ENCODE results near the gene WDR86. TPM values are rescaled to one million over a fixed set of nuclear protein-coding genes. Genes with fewer than 3 reads are reported as not detected.

Gene WDR86, protein sequence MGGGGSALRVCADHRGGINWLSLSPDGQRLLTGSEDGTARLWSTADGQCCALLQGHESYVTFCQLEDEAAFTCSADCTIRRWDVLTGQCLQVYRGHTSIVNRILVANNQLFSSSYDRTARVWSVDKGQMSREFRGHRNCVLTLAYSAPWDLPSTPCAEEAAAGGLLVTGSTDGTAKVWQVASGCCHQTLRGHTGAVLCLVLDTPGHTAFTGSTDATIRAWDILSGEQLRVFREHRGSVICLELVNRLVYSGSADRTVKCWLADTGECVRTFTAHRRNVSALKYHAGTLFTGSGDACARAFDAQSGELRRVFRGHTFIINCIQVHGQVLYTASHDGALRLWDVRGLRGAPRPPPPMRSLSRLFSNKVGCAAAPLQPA
- polyA plus RNA-seq (2013, experiment 1 of 2): 8.7 TPM
- polyA plus RNA-seq (2013, experiment 2 of 2): 10.9 TPM

GRCh38 chr7:151409667-151410404, at the start of gene WDR86:
WDR86 (minus strand) TSS chr7:151410038; CDS start chr7:151409589, 449 bp downstream.
- H3K27me3 ChIP-seq (ENCODE audit: insufficient read depth, low read length): peaks cover 58% of the 10 kb centered on the region
- no peaks in the 10 kb centered on the region; the same call in 1 of the 2 replicates for H3K36me3 ChIP-seq (ENCODE audit: insufficient read depth, low read length)
- H3K4me1 ChIP-seq (ENCODE audit: insufficient read depth, low read length): peaks cover 12% of the 10 kb centered on the region
- peak within 1 kb of the TSS; percentile 46; the same call in 1 of the 2 replicates for H3K27ac ChIP-seq (ENCODE audit: low read depth, low read length)
- H3K4me3 ChIP-seq (ENCODE audit: low read length): peak within 1 kb of the TSS; percentile 97
- H3K9me3 ChIP-seq (ENCODE audit: insufficient read depth, low read depth, low read length): no peaks in the 10 kb centered on the region
- under 1% methylated on average over 75 of the region's 75 CpGs for WGBS
- peak within 1 kb of the TSS; percentile 80 for H3K9ac ChIP-seq (ENCODE audit: low read depth, low read length)

- WGBS: 94% methylated on average over 6 of the region's 6 CpGs
- H3K9me3 ChIP-seq (ENCODE audit: insufficient read depth, low read depth, low read length): peaks cover 2% of the 10 kb centered on the region; the same call in 1 of the 2 replicates
- H3K4me3 ChIP-seq (ENCODE audit: low read length): no peak overlapping the region
- peak overlapping the region; percentile 86; the same call in 1 of the 2 replicates for H3K27ac ChIP-seq (ENCODE audit: low read depth, low read length)
- H3K27me3 ChIP-seq (ENCODE audit: insufficient read depth, low read length): no peaks in the 10 kb centered on the region
- H3K4me1 ChIP-seq (ENCODE audit: insufficient read depth, low read length): peaks cover 37% of the 10 kb centered on the region
- no peaks in the 10 kb centered on the region for H3K36me3 ChIP-seq (ENCODE audit: insufficient read depth, low read length)
- no peak overlapping the region for H3K9ac ChIP-seq (ENCODE audit: low read depth, low read length)
Observed at GRCh38 chr7:151457534-151457933, 47.7 kb upstream of the WDR86 start.

- Histone ChIP-seq H3K9me3 (ENCODE audit: insufficient read depth, low read depth, low read length) (no peaks in the 10 kb centered on the region; the same call in 1 of the 2 replicates), H3K27ac (ENCODE audit: low read depth, low read length) (peak overlapping the region; percentile 86), H3K4me3 (ENCODE audit: low read length) (no peak overlapping the region), H3K9ac (ENCODE audit: low read depth, low read length) (peak overlapping the region; percentile 15; the same call in 1 of the 2 replicates), H3K27me3 (ENCODE audit: insufficient read depth, low read length) (no peaks in the 10 kb centered on the region), H3K36me3 (ENCODE audit: insufficient read depth, low read length) (no peaks in the 10 kb centered on the region), H3K4me1 (ENCODE audit: insufficient read depth, low read length) (peaks cover 37% of the 10 kb centered on the region)
- 28% methylated on average over 4 of the region's 4 CpGs for WGBS
Observed at GRCh38 chr7:151456782-151457181, 46.9 kb upstream of the WDR86 start.

GRCh38 chr7:151456276-151456675, 46.4 kb upstream of the WDR86 start:
- H3K36me3 ChIP-seq (ENCODE audit: insufficient read depth, low read length): no peaks in the 10 kb centered on the region
- no peaks in the 10 kb centered on the region; the same call in 1 of the 2 replicates for H3K9me3 ChIP-seq (ENCODE audit: insufficient read depth, low read depth, low read length)
- H3K4me1 ChIP-seq (ENCODE audit: insufficient read depth, low read length): peaks cover 37% of the 10 kb centered on the region
- no peak overlapping the region for H3K4me3 ChIP-seq (ENCODE audit: low read length)
- H3K27ac ChIP-seq (ENCODE audit: low read depth, low read length): peak overlapping the region; percentile 86
- peak overlapping the region; percentile 15; the same call in 1 of the 2 replicates for H3K9ac ChIP-seq (ENCODE audit: low read depth, low read length)
- no peaks in the 10 kb centered on the region for H3K27me3 ChIP-seq (ENCODE audit: insufficient read depth, low read length)
- 89% methylated on average over 5 of the region's 5 CpGs for WGBS

- H3K4me1 ChIP-seq (ENCODE audit: insufficient read depth, low read length): peaks cover 36% of the 10 kb centered on the region
- 91% methylated on average over 4 of the region's 4 CpGs for WGBS
Observed at GRCh38 chr7:151455690-151456089, 45.9 kb upstream of the WDR86 start.

GRCh38 chr7:151454932-151455530, 45.2 kb upstream of the WDR86 start:
- no peaks in the 10 kb centered on the region for H3K36me3 ChIP-seq (ENCODE audit: insufficient read depth, low read length)
- H3K4me3 ChIP-seq (ENCODE audit: low read length): no peak overlapping the region
- H3K9me3 ChIP-seq (ENCODE audit: insufficient read depth, low read depth, low read length): no peaks in the 10 kb centered on the region; the same call in 1 of the 2 replicates
- H3K9ac ChIP-seq (ENCODE audit: low read depth, low read length): no peak overlapping the region
- 91% methylated on average over 15 of the region's 15 CpGs for WGBS
- no peaks in the 10 kb centered on the region for H3K27me3 ChIP-seq (ENCODE audit: insufficient read depth, low read length)
- H3K4me1 ChIP-seq (ENCODE audit: insufficient read depth, low read length): peaks cover 30% of the 10 kb centered on the region
- no peak overlapping the region for H3K27ac ChIP-seq (ENCODE audit: low read depth, low read length)

More at GRCh38 chr7:151455690-151456089, 45.9 kb upstream of the WDR86 start:
- no peak overlapping the region for H3K4me3 ChIP-seq (ENCODE audit: low read length)
- no peaks in the 10 kb centered on the region; the same call in 1 of the 2 replicates for H3K9me3 ChIP-seq (ENCODE audit: insufficient read depth, low read depth, low read length)
- no peak overlapping the region for H3K9ac ChIP-seq (ENCODE audit: low read depth, low read length)
- no peak overlapping the region for H3K27ac ChIP-seq (ENCODE audit: low read depth, low read length)
- no peaks in the 10 kb centered on the region for H3K27me3 ChIP-seq (ENCODE audit: insufficient read depth, low read length)
- H3K36me3 ChIP-seq (ENCODE audit: insufficient read depth, low read length): no peaks in the 10 kb centered on the region

GRCh38 chr7:151454305-151454704, 44.5 kb upstream of the WDR86 start:
- Histone ChIP-seq H3K27ac (ENCODE audit: low read depth, low read length) (no peak overlapping the region), H3K36me3 (ENCODE audit: insufficient read depth, low read length) (no peaks in the 10 kb centered on the region), H3K4me1 (ENCODE audit: insufficient read depth, low read length) (peaks cover 23% of the 10 kb centered on the region), H3K9ac (ENCODE audit: low read depth, low read length) (no peak overlapping the region), H3K27me3 (ENCODE audit: insufficient read depth, low read length) (no peaks in the 10 kb centered on the region), H3K4me3 (ENCODE audit: low read length) (no peak overlapping the region), H3K9me3 (ENCODE audit: insufficient read depth, low read depth, low read length) (no peaks in the 10 kb centered on the region; the same call in 1 of the 2 replicates)
- WGBS: 89% methylated on average over 14 of the region's 14 CpGs

DNA sequence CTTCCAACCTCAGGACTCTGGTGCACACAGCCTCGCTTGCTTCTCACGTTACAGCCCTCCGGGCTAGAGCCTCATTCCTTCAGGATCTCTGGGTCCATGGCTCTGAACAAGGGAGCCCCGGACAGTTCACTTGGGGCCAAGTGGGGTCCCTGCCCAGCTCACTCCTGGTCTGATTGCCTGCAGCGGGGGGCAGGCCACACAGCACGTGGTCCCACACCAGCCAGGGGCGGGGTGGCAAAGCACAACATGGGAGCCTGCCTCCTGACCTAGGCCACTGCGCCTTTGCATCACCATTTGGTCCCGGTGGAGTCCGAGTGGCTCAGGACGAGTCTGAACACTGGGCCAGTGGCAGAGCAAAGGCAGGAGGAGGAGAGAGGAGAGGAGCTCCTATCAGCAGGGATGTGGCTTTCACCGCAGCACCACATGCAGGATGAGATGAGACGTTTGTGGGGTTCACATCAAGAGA, 43.5 kb upstream of the WDR86 start:
- Histone ChIP-seq H3K4me1 (ENCODE audit: insufficient read depth, low read length) (peaks cover 20% of the 10 kb centered on the region), H3K27me3 (ENCODE audit: insufficient read depth, low read length) (peaks cover 2% of the 10 kb centered on the region), H3K9ac (ENCODE audit: low read depth, low read length) (no peak overlapping the region), H3K27ac (ENCODE audit: low read depth, low read length) (no peak overlapping the region), H3K9me3 (ENCODE audit: insufficient read depth, low read depth, low read length) (no peaks in the 10 kb centered on the region; the same call in 1 of the 2 replicates), H3K4me3 (ENCODE audit: low read length) (no peak overlapping the region), H3K36me3 (ENCODE audit: insufficient read depth, low read length) (no peaks in the 10 kb centered on the region)
- WGBS: 83% methylated on average over 12 of the region's 13 CpGs

DNA sequence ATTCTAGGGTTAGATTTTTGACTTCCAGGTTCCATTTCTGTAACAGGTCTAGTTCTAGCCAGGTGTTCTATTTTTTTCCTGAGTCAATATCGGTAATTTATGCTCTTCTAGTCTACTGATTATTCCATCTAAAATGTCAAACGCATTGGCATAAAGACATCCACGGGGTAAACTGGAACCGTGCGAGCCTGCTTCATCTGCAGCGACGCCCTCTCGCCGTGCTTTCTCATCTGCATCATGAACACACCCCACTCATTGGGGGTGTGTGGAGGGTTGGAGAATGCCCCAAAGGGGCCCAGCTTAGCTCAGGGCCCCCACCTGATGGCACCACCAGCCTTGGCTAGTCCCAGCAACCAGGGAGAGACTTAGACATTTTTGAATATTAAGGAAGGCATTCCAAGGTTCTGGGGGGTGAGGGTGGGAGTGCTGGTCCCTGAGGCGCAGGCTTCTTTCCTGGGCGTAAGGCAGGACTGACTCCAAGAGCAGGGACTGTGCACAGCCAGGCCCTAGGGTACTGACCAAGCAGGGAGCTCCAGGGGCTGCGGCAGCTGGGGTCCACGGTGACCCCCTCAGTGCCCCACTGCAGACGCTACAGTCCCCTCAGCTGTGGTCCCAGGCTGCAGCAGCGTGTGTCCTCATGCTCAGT, 43.0 kb upstream of the WDR86 start:
- Histone ChIP-seq H3K27ac (ENCODE audit: low read depth, low read length) (no peak overlapping the region), H3K36me3 (ENCODE audit: insufficient read depth, low read length) (no peaks in the 10 kb centered on the region), H3K27me3 (ENCODE audit: insufficient read depth, low read length) (peaks cover 7% of the 10 kb centered on the region), H3K4me3 (ENCODE audit: low read length) (no peak overlapping the region), H3K9me3 (ENCODE audit: insufficient read depth, low read depth, low read length) (no peaks in the 10 kb centered on the region; the same call in 1 of the 2 replicates), H3K4me1 (ENCODE audit: insufficient read depth, low read length) (peaks cover 20% of the 10 kb centered on the region), H3K9ac (ENCODE audit: low read depth, low read length) (no peak overlapping the region)
- WGBS: 85% methylated on average over 15 of the region's 15 CpGs
